HG03378 (cell line): ENCODE data around the gene RABIF.
"Not testable (repeated sequence)": the region's sequence is repeated elsewhere in the genome, so short reads cannot be mapped to it uniquely, and the experiment has no call there.

Source experiments
- ATAC-seq: cut with Tn5 transposase; IDR thresholded peaks from one replicate; pipeline ENCODE4 v1.9.1; 2021; ENCODE audit warnings: mild to moderate bottlenecking, moderate library complexity; ENCODE audit not compliant: unreplicated experiment

The RABIF gene

GRCh38 chr1:202835548-202836072 is 53.3 kb downstream of the RABIF start:
- ATAC-seq: no peak

DNA sequence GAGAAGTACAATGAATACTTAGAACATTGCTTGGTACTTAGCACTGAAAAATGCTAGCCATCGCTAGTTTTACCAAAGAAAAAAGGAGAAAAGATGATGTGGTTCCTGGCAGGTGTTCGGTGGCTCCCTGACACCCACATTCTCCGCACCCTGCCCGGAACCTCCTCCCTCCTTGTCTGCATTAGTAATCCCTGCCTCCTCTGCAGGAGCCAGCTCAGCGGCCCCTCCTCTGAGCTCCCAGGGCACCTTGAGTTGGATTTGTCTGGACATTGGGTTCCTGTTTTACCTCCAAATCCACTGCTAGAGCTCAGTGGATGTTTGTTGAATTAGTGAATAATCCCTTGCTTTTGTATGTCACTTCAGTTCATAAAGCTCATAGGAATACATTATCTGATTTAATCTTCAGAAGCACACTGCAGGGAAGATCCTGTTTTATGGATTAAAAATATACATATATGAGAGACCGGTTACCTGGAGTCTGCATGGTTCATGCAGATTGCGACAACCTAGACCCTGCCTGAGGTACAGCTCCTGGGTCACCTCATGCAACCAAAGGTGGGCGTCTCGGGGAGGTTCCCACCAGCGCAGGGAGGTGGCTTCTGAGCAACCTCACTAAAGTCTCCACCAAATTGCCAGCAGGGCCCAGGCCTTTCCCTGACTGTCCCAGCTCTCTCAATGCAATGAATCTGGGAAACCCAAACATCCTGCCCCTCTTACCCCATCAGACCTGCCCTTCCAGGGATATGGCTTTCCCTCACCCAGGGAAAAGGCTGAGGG is 54.0 kb downstream of the RABIF start:
- ATAC-seq: no peak

DNA sequence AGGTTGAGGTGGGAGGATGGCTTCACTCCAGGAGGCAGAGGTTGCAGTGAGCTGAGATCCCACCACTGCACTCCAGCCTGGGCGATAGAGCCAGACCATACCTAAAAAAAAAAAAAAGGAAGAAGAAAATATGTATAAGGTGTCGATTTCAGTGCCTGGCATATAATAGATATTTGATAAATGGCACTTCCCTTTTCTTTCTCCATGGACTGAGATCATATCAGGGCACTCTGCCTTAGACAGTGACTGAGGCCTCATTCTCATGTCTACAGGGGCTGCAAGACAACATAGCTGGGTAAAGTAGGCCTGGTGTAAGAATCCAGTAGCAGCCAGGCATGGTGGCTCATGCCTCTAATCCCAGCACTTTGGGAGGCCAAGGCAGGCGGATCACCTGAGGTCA is 57.0 kb downstream of the RABIF start:
- no peak for ATAC-seq

- not testable (repeated sequence) for ATAC-seq
These were observed 59.7 kb downstream of the RABIF start for GRCh38 chr1:202829223-202829622.
